Esophagus squamous epithelium (tissue), 4 donors: ENCODE results near the gene KATNAL1.

Experiments
- POLR2A ChIP-seq, 4 donors: fragments of 450-650 bp; IDR thresholded peaks; one replicate each; pipeline ENCODE4 v1.6.1; 2017; ENCODE audit warnings: antibody characterized with exemption in 4 of 4, mild to moderate bottlenecking in 4 of 4, moderate library complexity in 3 of 4
- TF ChIP-seq, protein P1 (sequence below), 6 experiments: fragments of 450-650 bp in 4 of 6; fragments of 200-600 bp in 2 of 6; sonication (generic) in 2 of 6; IDR thresholded peaks; one replicate each; pipeline ENCODE4 v1.5.1; 2016 to 2019; ENCODE audit warnings: antibody characterized with exemption in 6 of 6, mild to moderate bottlenecking in 4 of 6, moderate library complexity in 4 of 6

DNA sequence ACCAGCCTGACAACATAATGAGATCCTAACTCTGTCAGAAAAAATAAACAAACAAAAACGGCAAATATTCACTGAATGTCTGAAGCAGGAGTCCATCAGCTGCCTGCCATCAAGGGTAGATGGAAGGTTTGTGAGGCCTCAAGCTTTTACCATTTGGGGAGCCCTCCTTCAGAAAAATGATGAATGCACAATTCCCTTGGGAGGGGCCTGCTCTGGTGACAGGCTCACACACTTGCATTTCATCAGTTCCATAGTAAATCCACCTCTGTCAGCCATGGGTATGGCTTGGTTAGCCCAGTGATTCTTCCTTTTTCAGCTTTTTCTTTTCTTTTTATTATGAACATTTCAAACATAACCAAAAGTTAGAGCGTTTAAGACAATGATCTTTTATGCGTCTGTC lies 26.3 kb upstream of the KATNAL1 start:
- TF ChIP-seq, protein P1, sequence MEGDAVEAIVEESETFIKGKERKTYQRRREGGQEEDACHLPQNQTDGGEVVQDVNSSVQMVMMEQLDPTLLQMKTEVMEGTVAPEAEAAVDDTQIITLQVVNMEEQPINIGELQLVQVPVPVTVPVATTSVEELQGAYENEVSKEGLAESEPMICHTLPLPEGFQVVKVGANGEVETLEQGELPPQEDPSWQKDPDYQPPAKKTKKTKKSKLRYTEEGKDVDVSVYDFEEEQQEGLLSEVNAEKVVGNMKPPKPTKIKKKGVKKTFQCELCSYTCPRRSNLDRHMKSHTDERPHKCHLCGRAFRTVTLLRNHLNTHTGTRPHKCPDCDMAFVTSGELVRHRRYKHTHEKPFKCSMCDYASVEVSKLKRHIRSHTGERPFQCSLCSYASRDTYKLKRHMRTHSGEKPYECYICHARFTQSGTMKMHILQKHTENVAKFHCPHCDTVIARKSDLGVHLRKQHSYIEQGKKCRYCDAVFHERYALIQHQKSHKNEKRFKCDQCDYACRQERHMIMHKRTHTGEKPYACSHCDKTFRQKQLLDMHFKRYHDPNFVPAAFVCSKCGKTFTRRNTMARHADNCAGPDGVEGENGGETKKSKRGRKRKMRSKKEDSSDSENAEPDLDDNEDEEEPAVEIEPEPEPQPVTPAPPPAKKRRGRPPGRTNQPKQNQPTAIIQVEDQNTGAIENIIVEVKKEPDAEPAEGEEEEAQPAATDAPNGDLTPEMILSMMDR (IDR thresholded peaks at IDR 0.05): no peak
- no peak for TF ChIP-seq POLR2A (IDR thresholded peaks at IDR 0.05)
